SH-SY5Y (cell line): ENCODE data around the gene MLLT3.

Experiments
- GATA2 ChIP-seq: IDR thresholded peaks from 2 replicates; pipeline ENCODE4 v1.6.1; 2011; ENCODE audit warnings: mild to moderate bottlenecking, low read depth, low read length
- GATA3 ChIP-seq: IDR thresholded peaks from 2 replicates; pipeline ENCODE4 v1.6.1; 2011; ENCODE audit warnings: low read depth, mild to moderate bottlenecking, low read length, moderate library complexity

DNA sequence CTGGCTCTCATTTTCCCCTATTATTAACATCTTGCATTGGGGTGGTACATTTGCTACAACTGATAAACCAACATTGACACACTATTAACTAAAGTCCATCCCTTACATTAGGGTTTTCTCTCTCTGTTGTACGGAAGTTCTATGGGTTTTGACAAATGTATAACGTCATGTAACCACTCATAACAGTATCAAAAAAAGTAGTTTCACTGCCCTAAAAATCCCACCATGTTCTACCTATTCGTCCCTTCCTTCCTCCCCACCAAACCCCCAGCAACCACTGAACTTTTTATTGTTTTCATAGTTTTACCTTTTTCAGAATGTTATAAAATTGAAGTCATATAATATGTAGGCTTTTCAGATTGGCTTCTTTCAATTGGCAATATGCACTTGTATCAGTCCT, 40.1 kb downstream of the MLLT3 start:
- TF ChIP-seq GATA3 (no peak), GATA2 (no peak)
